GM12872 (cell line): ENCODE data around the gene NFATC2IP.

Source experiments
- CTCF ChIP-seq: IDR thresholded peaks from 3 replicates; pipeline ENCODE4 v1.5.1; 2011; ENCODE audit warnings: low read depth, mild to moderate bottlenecking, low read length, moderate library complexity; ENCODE audit not compliant: insufficient read depth

NFATC2IP gene

GRCh38 chr16:28923231-28923587, 27.5 kb upstream of the NFATC2IP start:
- no peak for TF ChIP-seq CTCF

- TF ChIP-seq CTCF: no peak
Measured at GRCh38 chr16:28923652-28924398, 26.9 kb upstream of the NFATC2IP start.

GRCh38 chr16:28924399-28924761, 26.4 kb upstream of the NFATC2IP start:
- 0 out of 3 replicates have a peak, but pooled peaks have one; percentile 7 for TF ChIP-seq CTCF

GRCh38 chr16:28924762-28925385, 25.9 kb upstream of the NFATC2IP start, which contains the start of gene RABEP2:
RABEP2 (minus strand) TSS chr16:28925238; CDS start chr16:28925163, 75 bp downstream.
- TF ChIP-seq CTCF: no peak

- TF ChIP-seq CTCF: no peak
Measured at GRCh38 chr16:28925386-28926228, 25.1 kb upstream of the NFATC2IP start.

GRCh38 chr16:28927815-28928214, 22.9 kb upstream of the NFATC2IP start:
- TF ChIP-seq CTCF: no peak

DNA sequence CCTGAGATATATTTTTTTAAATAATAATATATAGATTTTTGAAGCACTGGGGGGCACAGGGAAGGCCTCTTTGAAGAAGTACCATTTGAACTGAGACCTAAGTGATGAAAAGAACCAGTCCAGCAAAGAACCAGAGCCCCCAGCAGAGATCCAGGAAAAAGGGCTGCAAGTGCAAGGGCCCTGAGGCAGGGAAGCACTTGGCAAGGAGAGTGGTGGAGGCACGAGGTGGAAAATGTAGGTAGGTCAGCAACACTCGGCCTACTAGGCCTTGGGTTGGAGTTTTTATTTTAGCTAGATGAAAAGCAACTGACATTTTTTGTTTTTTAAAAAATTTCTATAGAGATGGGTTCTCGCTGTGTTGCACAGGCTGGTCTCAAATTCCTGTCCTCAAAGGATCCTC, 20.5 kb upstream of the NFATC2IP start:
- no peak for TF ChIP-seq CTCF
